ENCODE results near the gene CLPSL1. TPM values are rescaled to one million over a fixed set of nuclear protein-coding genes. Genes with fewer than 3 reads are reported as not detected.
A peak's percentile ranks its signal among the peaks of the same experiment; 100 is the strongest.

Gene CLPSL1
- total and polyA plus RNA-seq, 2 of the 13 experiments (the other 11 are each of a cell fraction or from before 2014, with no cell fraction given), result not detected

- TF ChIP-seq NONO (IDR thresholded peaks at IDR 0.05) (no peak), NONO (CRISPR knock-in tag; conservative IDR thresholded peaks at IDR 0.05) (no peak), RFX5 (IDR thresholded peaks at IDR 0.05; ENCODE audit: low read depth, low read length) (no peak), MBD4 (IDR thresholded peaks at IDR 0.05; ENCODE audit: borderline replicate concordance, low read length) (no peak), PAF1 (CRISPR knock-in tag; IDR thresholded peaks at IDR 0.05) (no peak), SNAPC2 (CRISPR knock-in tag; IDR thresholded peaks at IDR 0.05) (no peak), TCF12 (IDR thresholded peaks at IDR 0.05) (no peak), TCF12 (CRISPR knock-in tag; IDR thresholded peaks at IDR 0.05) (no peak), ZMYM3 (CRISPR knock-in tag; IDR thresholded peaks at IDR 0.05) (peak; percentile 61; the same call in 1 of the 2 replicates), HNF4G (IDR thresholded peaks at IDR 0.05; ENCODE audit: borderline replicate concordance, low read depth, low read length) (no peak), HNF4G (CRISPR knock-in tag; IDR thresholded peaks at IDR 0.05; ENCODE audit: borderline replicate concordance, low read depth) (no peak), ZNF780A (CRISPR knock-in tag; IDR thresholded peaks at IDR 0.05) (no peak), GATAD1 (CRISPR knock-in tag; IDR thresholded peaks at IDR 0.05) (no peak), ELF3 (CRISPR knock-in tag; IDR thresholded peaks at IDR 0.05) (no peak), SP4 (CRISPR knock-in tag; IDR thresholded peaks at IDR 0.05) (no peak; the same call in 1 of the 2 replicates), ZNF670 (CRISPR knock-in tag; IDR thresholded peaks at IDR 0.05; ENCODE audit: borderline replicate concordance) (no peak), KLF12 (CRISPR knock-in tag; IDR thresholded peaks at IDR 0.05; ENCODE audit: borderline replicate concordance) (no peak), CHD2 (IDR thresholded peaks at IDR 0.05; ENCODE audit: low read depth, low read length) (no peak), ONECUT2 (CRISPR knock-in tag; IDR thresholded peaks at IDR 0.05) (no peak), EED (CRISPR knock-in tag; IDR thresholded peaks at IDR 0.05) (no peak), HNRNPH1 (optimal IDR thresholded peaks at IDR 0.05; ENCODE audit: low read depth, low read length) (no peak), ESRRA (CRISPR knock-in tag; IDR thresholded peaks at IDR 0.05; ENCODE audit: low read depth) (no peak)
- TF ChIP-seq, protein P1, sequence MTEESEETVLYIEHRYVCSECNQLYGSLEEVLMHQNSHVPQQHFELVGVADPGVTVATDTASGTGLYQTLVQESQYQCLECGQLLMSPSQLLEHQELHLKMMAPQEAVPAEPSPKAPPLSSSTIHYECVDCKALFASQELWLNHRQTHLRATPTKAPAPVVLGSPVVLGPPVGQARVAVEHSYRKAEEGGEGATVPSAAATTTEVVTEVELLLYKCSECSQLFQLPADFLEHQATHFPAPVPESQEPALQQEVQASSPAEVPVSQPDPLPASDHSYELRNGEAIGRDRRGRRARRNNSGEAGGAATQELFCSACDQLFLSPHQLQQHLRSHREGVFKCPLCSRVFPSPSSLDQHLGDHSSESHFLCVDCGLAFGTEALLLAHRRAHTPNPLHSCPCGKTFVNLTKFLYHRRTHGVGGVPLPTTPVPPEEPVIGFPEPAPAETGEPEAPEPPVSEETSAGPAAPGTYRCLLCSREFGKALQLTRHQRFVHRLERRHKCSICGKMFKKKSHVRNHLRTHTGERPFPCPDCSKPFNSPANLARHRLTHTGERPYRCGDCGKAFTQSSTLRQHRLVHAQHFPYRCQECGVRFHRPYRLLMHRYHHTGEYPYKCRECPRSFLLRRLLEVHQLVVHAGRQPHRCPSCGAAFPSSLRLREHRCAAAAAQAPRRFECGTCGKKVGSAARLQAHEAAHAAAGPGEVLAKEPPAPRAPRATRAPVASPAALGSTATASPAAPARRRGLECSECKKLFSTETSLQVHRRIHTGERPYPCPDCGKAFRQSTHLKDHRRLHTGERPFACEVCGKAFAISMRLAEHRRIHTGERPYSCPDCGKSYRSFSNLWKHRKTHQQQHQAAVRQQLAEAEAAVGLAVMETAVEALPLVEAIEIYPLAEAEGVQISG (CRISPR knock-in tag; IDR thresholded peaks at IDR 0.05), result peak; percentile 38; the same call in 1 of the 2 replicates
- TF ChIP-seq, protein P2, sequence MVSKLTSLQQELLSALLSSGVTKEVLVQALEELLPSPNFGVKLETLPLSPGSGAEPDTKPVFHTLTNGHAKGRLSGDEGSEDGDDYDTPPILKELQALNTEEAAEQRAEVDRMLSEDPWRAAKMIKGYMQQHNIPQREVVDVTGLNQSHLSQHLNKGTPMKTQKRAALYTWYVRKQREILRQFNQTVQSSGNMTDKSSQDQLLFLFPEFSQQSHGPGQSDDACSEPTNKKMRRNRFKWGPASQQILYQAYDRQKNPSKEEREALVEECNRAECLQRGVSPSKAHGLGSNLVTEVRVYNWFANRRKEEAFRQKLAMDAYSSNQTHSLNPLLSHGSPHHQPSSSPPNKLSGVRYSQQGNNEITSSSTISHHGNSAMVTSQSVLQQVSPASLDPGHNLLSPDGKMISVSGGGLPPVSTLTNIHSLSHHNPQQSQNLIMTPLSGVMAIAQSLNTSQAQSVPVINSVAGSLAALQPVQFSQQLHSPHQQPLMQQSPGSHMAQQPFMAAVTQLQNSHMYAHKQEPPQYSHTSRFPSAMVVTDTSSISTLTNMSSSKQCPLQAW (CRISPR knock-in tag; IDR thresholded peaks at IDR 0.05), result peak; percentile 33; the same call in 1 of the 2 replicates
- TF ChIP-seq, protein P3, sequence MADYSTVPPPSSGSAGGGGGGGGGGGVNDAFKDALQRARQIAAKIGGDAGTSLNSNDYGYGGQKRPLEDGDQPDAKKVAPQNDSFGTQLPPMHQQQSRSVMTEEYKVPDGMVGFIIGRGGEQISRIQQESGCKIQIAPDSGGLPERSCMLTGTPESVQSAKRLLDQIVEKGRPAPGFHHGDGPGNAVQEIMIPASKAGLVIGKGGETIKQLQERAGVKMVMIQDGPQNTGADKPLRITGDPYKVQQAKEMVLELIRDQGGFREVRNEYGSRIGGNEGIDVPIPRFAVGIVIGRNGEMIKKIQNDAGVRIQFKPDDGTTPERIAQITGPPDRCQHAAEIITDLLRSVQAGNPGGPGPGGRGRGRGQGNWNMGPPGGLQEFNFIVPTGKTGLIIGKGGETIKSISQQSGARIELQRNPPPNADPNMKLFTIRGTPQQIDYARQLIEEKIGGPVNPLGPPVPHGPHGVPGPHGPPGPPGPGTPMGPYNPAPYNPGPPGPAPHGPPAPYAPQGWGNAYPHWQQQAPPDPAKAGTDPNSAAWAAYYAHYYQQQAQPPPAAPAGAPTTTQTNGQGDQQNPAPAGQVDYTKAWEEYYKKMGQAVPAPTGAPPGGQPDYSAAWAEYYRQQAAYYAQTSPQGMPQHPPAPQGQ (CRISPR knock-in tag; IDR thresholded peaks at IDR 0.05; ENCODE audit: borderline replicate concordance), result no peak
- TF ChIP-seq, protein P4, sequence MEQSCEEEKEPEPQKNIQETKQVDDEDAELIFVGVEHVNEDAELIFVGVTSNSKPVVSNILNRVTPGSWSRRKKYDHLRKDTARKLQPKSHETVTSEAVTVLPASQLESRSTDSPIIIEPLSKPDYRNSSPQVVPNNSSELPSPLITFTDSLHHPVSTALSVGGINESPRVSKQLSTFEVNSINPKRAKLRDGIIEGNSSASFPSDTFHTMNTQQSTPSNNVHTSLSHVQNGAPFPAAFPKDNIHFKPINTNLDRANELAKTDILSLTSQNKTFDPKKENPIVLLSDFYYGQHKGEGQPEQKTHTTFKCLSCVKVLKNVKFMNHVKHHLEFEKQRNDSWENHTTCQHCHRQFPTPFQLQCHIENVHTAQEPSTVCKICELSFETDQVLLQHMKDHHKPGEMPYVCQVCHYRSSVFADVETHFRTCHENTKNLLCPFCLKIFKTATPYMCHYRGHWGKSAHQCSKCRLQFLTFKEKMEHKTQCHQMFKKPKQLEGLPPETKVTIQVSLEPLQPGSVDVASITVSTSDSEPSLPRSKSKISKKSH (CRISPR knock-in tag; IDR thresholded peaks at IDR 0.05; ENCODE audit: borderline replicate concordance), result no peak; the same call in 1 of the 2 replicates
These were observed 38.0 kb upstream of the CLPSL1 start (continued) for GRCh38 chr6:35742842-35743241.
